Esophagus muscularis mucosa (tissue), 3 donors: ENCODE data around the gene KIF15.

Source experiments
- POLR2A ChIP-seq: fragments of 450-650 bp; IDR thresholded peaks from one replicate; pipeline ENCODE4 v1.6.1; 2017; ENCODE audit warnings: antibody characterized with exemption, moderate library complexity, mild to moderate bottlenecking, low read depth
- TF ChIP-seq, protein P1 (sequence below), 3 experiments: fragments of 200-600 bp in 2 of 3; fragments of 450-650 bp in 1 of 3; sonication (generic) in 2 of 3; IDR thresholded peaks; one replicate each; pipeline ENCODE4 v1.5.1; 2017 to 2019; ENCODE audit warnings: antibody characterized with exemption in 3 of 3, mild to moderate bottlenecking in 2 of 3, moderate library complexity in 1 of 3

DNA sequence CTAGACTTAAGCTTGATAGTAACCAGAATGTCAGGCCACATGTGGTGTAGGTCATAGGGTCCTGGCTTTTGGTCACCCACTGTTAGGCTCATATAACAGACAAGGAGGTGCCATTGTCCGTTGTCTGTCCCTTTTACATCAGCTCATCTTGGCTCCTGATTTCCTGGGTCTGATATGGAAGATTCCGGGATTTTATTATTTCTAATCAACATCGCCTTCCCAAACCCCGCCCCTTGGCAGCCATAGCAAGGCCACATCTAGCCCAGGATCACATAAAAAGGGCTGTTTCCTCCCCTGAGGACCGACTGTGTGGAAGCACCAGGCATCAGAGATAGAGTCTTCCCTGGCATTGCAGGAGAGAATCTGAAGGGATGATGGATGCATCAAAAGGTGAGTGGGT lies 112.7 kb downstream of the KIF15 start, which contains the start of gene TGM4:
- TF ChIP-seq POLR2A = no peak
- TF ChIP-seq, protein P1, sequence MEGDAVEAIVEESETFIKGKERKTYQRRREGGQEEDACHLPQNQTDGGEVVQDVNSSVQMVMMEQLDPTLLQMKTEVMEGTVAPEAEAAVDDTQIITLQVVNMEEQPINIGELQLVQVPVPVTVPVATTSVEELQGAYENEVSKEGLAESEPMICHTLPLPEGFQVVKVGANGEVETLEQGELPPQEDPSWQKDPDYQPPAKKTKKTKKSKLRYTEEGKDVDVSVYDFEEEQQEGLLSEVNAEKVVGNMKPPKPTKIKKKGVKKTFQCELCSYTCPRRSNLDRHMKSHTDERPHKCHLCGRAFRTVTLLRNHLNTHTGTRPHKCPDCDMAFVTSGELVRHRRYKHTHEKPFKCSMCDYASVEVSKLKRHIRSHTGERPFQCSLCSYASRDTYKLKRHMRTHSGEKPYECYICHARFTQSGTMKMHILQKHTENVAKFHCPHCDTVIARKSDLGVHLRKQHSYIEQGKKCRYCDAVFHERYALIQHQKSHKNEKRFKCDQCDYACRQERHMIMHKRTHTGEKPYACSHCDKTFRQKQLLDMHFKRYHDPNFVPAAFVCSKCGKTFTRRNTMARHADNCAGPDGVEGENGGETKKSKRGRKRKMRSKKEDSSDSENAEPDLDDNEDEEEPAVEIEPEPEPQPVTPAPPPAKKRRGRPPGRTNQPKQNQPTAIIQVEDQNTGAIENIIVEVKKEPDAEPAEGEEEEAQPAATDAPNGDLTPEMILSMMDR (IDR thresholded peaks at IDR 0.05) = no peak
